Tibial nerve (tissue), 3 donors: ENCODE data around the gene MRPS10.

ENCODE experiments used
- CTCF ChIP-seq, 5 experiments: fragments of 200-600 bp in 3 of 5; fragments of 450-650 bp in 2 of 5; sonication (generic) in 3 of 5; IDR thresholded peaks; one replicate each; pipeline ENCODE4 v1.5.1; 2016 to 2019; ENCODE audit warnings: antibody characterized with exemption in 5 of 5, mild to moderate bottlenecking in 3 of 5, moderate library complexity in 2 of 5
- POLR2A ChIP-seq, 2 donors: fragments of 450-650 bp; IDR thresholded peaks; one replicate each; pipeline ENCODE4 v1.6.1; 2017; ENCODE audit warnings: antibody characterized with exemption in 2 of 2, mild to moderate bottlenecking in 2 of 2, moderate library complexity in 2 of 2

- TF ChIP-seq CTCF (IDR thresholded peaks at IDR 0.05), result no peak
- no peak for TF ChIP-seq POLR2A (IDR thresholded peaks at IDR 0.05)
Observed at GRCh38 chr6:42171813-42172581, 45.7 kb downstream of the MRPS10 start.
